ENCODE results near the gene TRIM29. TPM values are rescaled to one million over a fixed set of nuclear protein-coding genes. Genes with fewer than 3 reads are reported as not detected.

The TRIM29 gene
- total and polyA plus RNA-seq, 12 donors: 0.24 to 4.3 (median 1.1) TPM; not detected in 3

DNA sequence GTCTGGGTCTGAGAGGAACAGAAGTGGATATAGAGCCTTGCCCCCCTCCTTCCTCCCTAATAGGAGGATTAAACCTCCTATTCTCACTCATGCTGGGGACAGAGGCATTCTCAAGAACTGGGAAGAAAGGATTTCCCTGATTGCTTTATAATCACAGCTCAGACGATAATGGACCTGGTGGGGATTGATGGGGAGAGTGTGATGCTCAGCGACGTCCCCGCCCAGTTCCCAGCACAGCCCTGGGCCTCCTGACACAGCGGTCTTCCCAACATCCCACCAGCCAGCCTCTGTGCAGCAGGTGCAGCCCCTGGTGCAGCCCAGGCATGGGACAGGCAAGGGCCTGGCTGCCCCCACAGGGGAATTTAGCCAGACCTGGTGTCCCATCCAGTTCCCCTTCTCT, 28.4 kb downstream of the TRIM29 start:
- no peak overlapping the region for H3K4me3 ChIP-seq
- DNase-seq: no peak
- WGBS, 4 donors: 54 to 100% (median 83%) methylated on average over 1 to 5 of the region's 5 CpGs
- H3K36me3 ChIP-seq (replicated peaks in 1 of 2): no peaks in the 10 kb centered on the region
- H3K9me3 ChIP-seq (replicated peaks in 1 of 3): no peaks in the 10 kb centered on the region
- TF ChIP-seq, protein P1, sequence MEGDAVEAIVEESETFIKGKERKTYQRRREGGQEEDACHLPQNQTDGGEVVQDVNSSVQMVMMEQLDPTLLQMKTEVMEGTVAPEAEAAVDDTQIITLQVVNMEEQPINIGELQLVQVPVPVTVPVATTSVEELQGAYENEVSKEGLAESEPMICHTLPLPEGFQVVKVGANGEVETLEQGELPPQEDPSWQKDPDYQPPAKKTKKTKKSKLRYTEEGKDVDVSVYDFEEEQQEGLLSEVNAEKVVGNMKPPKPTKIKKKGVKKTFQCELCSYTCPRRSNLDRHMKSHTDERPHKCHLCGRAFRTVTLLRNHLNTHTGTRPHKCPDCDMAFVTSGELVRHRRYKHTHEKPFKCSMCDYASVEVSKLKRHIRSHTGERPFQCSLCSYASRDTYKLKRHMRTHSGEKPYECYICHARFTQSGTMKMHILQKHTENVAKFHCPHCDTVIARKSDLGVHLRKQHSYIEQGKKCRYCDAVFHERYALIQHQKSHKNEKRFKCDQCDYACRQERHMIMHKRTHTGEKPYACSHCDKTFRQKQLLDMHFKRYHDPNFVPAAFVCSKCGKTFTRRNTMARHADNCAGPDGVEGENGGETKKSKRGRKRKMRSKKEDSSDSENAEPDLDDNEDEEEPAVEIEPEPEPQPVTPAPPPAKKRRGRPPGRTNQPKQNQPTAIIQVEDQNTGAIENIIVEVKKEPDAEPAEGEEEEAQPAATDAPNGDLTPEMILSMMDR (IDR thresholded peaks at IDR 0.05): no peak
- no peak for TF ChIP-seq POLR2A (IDR thresholded peaks at IDR 0.05)
- intact Hi-C loops (cut with DNase I): loop anchor here in 1 of 2 donors (5.0 kb wide), 1 partner anchor 372 kb away; no protein-coding TSS in a partner anchor
- no peak overlapping the region for H3K27ac ChIP-seq
- H3K4me1 ChIP-seq (replicated peaks in 1 of 2): no peaks in the 10 kb centered on the region
- peaks cover 7% of the 10 kb centered on the region for H3K27me3 ChIP-seq

DNA sequence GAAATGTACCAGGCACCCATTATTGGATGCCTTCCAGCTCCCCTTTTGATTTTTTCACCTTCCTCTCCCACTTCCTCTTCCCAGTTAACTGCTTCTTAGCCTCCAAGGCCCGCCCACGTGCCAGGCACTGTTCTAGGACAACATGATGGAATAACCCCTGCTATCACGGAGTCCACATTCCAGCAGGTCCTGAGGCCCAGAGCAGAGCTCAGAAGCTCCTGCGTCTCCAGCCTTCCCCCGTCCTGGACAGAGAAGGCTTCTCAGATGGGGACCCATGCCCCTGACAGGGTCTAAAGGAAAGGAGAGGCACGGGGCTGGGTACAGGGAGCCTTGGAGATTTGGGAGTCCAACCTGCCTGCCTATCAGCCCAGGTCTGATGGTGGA, 29.1 kb downstream of the TRIM29 start:
- Histone ChIP-seq H3K36me3 (replicated peaks in 1 of 2) (no peaks in the 10 kb centered on the region), H3K4me3 (no peak overlapping the region), H3K9me3 (replicated peaks in 1 of 3) (no peaks in the 10 kb centered on the region), H3K4me1 (replicated peaks in 1 of 2) (no peaks in the 10 kb centered on the region), H3K27ac (no peak overlapping the region), H3K27me3 (peaks cover 7% of the 10 kb centered on the region)
- WGBS, 4 donors: 34 to 48% (median 44%) methylated on average over 5 to 6 of the region's 6 CpGs
- DNase-seq: no peak
- TF ChIP-seq, protein P1 (IDR thresholded peaks at IDR 0.05): no peak
- TF ChIP-seq POLR2A (IDR thresholded peaks at IDR 0.05): no peak
- intact Hi-C loops (cut with DNase I): loop anchor here in 1 of 2 donors (5.0 kb wide), 1 partner anchor 371 kb away; no protein-coding TSS in a partner anchor

DNA sequence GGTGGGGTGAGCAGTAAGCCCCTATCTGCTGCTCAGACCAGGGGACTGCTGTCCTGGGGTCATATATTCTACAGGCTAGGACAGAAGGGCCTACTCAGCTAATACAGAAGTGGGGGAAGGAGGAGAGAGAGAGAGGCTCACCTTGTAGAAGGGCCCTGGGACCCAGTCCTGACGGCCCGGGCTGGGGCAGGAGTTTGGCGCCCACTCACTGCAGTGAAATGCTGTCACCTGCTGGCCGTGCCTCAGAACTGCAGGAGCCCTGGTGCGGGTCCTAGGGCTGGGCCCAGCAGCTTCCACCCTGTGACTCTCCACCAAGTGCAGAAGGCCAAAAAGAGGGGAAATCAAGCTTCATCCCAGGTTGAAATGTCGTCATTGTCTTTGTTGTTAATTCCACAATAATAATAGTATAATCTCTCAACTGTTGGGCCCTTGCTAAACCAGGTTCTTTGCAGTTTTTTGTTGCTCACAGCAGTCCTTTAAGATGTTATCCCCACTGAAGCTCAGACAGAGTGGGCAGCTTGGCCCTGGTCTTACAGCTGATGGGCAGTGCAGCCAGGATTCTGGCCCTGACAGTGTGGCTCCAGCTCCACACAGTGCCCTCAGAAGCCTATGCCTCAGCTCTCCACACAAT, 29.6 kb downstream of the TRIM29 start:
- peaks cover 7% of the 10 kb centered on the region for H3K27me3 ChIP-seq
- DNase-seq: peak; percentile 46 to 85 (median 77)
- H3K27ac ChIP-seq: no peak overlapping the region
- intact Hi-C loops (cut with DNase I): loop anchor here in 1 of 2 donors (5.0 kb wide), 1 partner anchor 371 kb away; no protein-coding TSS in a partner anchor
- TF ChIP-seq, protein P1 (IDR thresholded peaks at IDR 0.05): peak; percentile 96 to 99 (median 98)
- no peak for TF ChIP-seq POLR2A (IDR thresholded peaks at IDR 0.05)
- 0 to 1% (median 0%) methylated on average over 4 to 6 of the region's 6 CpGs for WGBS, 4 donors
- H3K9me3 ChIP-seq (replicated peaks in 1 of 3): no peaks in the 10 kb centered on the region
- H3K4me1 ChIP-seq (replicated peaks in 1 of 2): no peaks in the 10 kb centered on the region
- no peaks in the 10 kb centered on the region for H3K36me3 ChIP-seq (replicated peaks in 1 of 2)
- H3K4me3 ChIP-seq: no peak overlapping the region

DNA sequence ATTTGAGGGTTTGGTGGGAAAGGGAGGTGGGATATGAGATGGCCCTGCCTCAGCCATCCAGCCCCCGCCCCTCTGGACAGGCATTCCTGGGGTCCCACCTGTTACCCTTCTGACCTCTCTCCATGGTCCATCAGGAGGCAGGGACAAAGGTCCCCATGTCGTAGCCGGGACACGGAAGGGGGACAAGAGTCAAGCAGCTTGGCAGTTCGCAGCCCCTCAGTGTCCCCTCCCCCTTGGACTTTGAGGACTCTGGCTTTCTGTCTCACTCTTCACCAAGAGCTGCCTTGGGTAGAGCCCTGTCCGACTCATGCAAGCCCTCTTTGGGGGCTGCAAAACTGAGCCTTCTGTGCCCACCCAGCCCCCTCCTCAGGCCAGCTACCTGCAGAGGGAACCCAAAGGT, 30.2 kb downstream of the TRIM29 start:
- Histone ChIP-seq H3K9me3 (replicated peaks in 1 of 3) (no peaks in the 10 kb centered on the region), H3K27ac (no peak overlapping the region), H3K36me3 (replicated peaks in 1 of 2) (no peaks in the 10 kb centered on the region), H3K4me1 (replicated peaks in 1 of 2) (no peaks in the 10 kb centered on the region), H3K4me3 (no peak overlapping the region), H3K27me3 (peaks cover 7% of the 10 kb centered on the region)
- no peak for DNase-seq
- intact Hi-C loops (cut with DNase I): loop anchor here in 1 of 2 donors (2.0 to 5.0 kb wide), 2 partner anchors 370 to 441 kb away; no protein-coding TSS in a partner anchor
- 56 to 100% (median 69%) methylated on average over 1 to 6 of the region's 6 CpGs for WGBS, 4 donors
- TF ChIP-seq POLR2A (IDR thresholded peaks at IDR 0.05): no peak
- TF ChIP-seq, protein P1 (IDR thresholded peaks at IDR 0.05): no peak
